ENCODE results near the gene DIDO1. TPM values are rescaled to one million over a fixed set of nuclear protein-coding genes. Genes with fewer than 3 reads are reported as not detected.

Gene DIDO1
- total and polyA plus RNA-seq, 2 donors (not counting 1 experiment from before 2014, with no cell fraction given), result 57.6 to 124 TPM

DNA sequence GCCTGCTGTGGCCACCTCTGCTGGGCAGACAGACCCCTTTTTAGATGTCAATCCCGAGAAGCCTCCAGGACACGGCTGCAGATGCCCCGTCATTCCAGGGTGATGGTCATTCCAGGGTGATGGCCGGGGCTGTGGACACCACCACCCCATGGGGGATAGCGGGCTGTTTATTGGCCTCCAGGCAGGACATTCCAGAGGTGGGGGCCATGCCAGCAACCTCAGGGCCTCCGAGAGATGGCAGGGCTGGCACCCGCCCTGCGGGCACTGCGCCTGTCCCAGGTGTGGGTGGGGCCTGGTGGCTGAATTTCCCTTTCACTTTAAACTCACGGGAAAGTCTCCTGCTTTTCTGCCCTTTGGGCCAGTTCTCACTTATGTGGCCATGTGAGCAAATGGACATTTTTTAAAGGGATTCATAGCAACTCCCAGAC, 94.9 kb downstream of the DIDO1 start:
- H3K27me3 ChIP-seq (replicated peaks in 1 of 4; ENCODE audit: control extremely low read depth in 1 of 4, control insufficient read depth in 3 of 4, insufficient read depth in 4 of 4, low read length in 3 of 4), result no peaks in the 10 kb centered on the region
- DNase-seq (no peak), ATAC-seq (ENCODE audit: low read depth) (no peak)
- H3K4me2 ChIP-seq (replicated peaks; ENCODE audit: low read depth, low read length, poor library complexity, severe bottlenecking), result peak overlapping the region; percentile 82
- POLR2A ChIA-PET, result interaction anchor here (0.5 kb wide), 1 partner anchor 9 kb away, joined by 3 read pairs; no protein-coding TSS in a partner anchor
- intact Hi-C loops (cut with micrococcal nuclease), result no loop called here
- no peaks in the 10 kb centered on the region for H4K20me1 ChIP-seq (ENCODE audit: control insufficient read depth, insufficient read depth, low read length, poor library complexity, severe bottlenecking)
- no peak overlapping the region for H3K4me3 ChIP-seq (ENCODE audit: control extremely low read depth in 1 of 5, extremely low read depth in 1 of 5, insufficient read depth in 1 of 5, low read depth in 2 of 5, low read length in 4 of 5)
- peaks cover 23 to 28% of the 10 kb centered on the region in 2 donors for H3K4me1 ChIP-seq (ENCODE audit: control insufficient read depth in 2 of 2, insufficient read depth in 2 of 2, low read length in 2 of 2)
- no peak overlapping the region for H3K9ac ChIP-seq (ENCODE audit: low read length)
- CTCF ChIA-PET, result interaction anchor here (0.8 to 1.9 kb wide), 4 partner anchors 8 to 37 kb away, joined by 3 to 10 read pairs (median 4); no protein-coding TSS in a partner anchor
- no peak for TF ChIP-seq EZH2 (IDR thresholded peaks at IDR 0.05; ENCODE audit: borderline replicate concordance, insufficient read depth, low read depth, low read length, poor library complexity, severe bottlenecking)
- no peak for TF ChIP-seq CTCF (IDR thresholded peaks at IDR 0.05)
- Mint-ChIP-seq H3K4me1 (peaks cover 24% of the 10 kb centered on the region), H3K9me3 (ENCODE audit: insufficient read depth) (no peaks in the 10 kb centered on the region), H3K27ac (peak overlapping the region; percentile 59), H3K27me3 (no peaks in the 10 kb centered on the region), H3K4me3 (peak overlapping the region; percentile 24)
- no peak overlapping the region for H2AFZ ChIP-seq (ENCODE audit: insufficient read depth, low read depth, low read length, poor library complexity, severe bottlenecking)
- H3K9me3 ChIP-seq (ENCODE audit: control extremely low read depth in 1 of 3, control insufficient read depth in 2 of 3, insufficient read depth in 1 of 3, low read length in 2 of 3), result no peaks in the 10 kb centered on the region
- H3K27ac ChIP-seq (ENCODE audit: low read length in 2 of 2), result no peak overlapping the region
- no peaks in the 10 kb centered on the region for H3K79me2 ChIP-seq (ENCODE audit: control insufficient read depth, insufficient read depth, low read length)
- H3K36me3 ChIP-seq (replicated peaks in 1 of 2; ENCODE audit: control extremely low read depth in 1 of 2, control insufficient read depth in 1 of 2, extremely low read depth in 1 of 2, insufficient read depth in 2 of 2, low read length in 1 of 2), result no peaks in the 10 kb centered on the region
- WGBS (ENCODE audit: insufficient coverage), result 93% methylated on average over 9 of the region's 10 CpGs

- no peaks in the 10 kb centered on the region for H4K20me1 ChIP-seq (ENCODE audit: control insufficient read depth, insufficient read depth, low read length, poor library complexity, severe bottlenecking)
- no peak overlapping the region for H3K9ac ChIP-seq (ENCODE audit: low read length)
- H3K9me3 Mint-ChIP-seq (ENCODE audit: insufficient read depth), result no peaks in the 10 kb centered on the region
- peak overlapping the region; percentile 82 for H3K4me2 ChIP-seq (replicated peaks; ENCODE audit: low read depth, low read length, poor library complexity, severe bottlenecking)
- H3K4me3 Mint-ChIP-seq, result no peak overlapping the region
- H2AFZ ChIP-seq (ENCODE audit: insufficient read depth, low read depth, low read length, poor library complexity, severe bottlenecking), result no peak overlapping the region
- no peak overlapping the region for H3K4me3 ChIP-seq (ENCODE audit: control extremely low read depth in 1 of 5, extremely low read depth in 1 of 5, insufficient read depth in 1 of 5, low read depth in 2 of 5, low read length in 4 of 5)
- H3K27me3 Mint-ChIP-seq, result no peaks in the 10 kb centered on the region
- no peaks in the 10 kb centered on the region for H3K27me3 ChIP-seq (replicated peaks in 1 of 4; ENCODE audit: control extremely low read depth in 1 of 4, control insufficient read depth in 3 of 4, insufficient read depth in 4 of 4, low read length in 3 of 4)
- no peaks in the 10 kb centered on the region for H3K36me3 ChIP-seq (replicated peaks in 1 of 2; ENCODE audit: control extremely low read depth in 1 of 2, control insufficient read depth in 1 of 2, extremely low read depth in 1 of 2, insufficient read depth in 2 of 2, low read length in 1 of 2)
- peak; percentile 16 for DNase-seq
- peaks cover 26% of the 10 kb centered on the region for H3K4me1 Mint-ChIP-seq
- no peaks in the 10 kb centered on the region for H3K9me3 ChIP-seq (ENCODE audit: control extremely low read depth in 1 of 3, control insufficient read depth in 2 of 3, insufficient read depth in 1 of 3, low read length in 2 of 3)
- no peaks in the 10 kb centered on the region for H3K79me2 ChIP-seq (ENCODE audit: control insufficient read depth, insufficient read depth, low read length)
- H3K4me1 ChIP-seq (ENCODE audit: control insufficient read depth in 2 of 2, insufficient read depth in 2 of 2, low read length in 2 of 2), result peaks cover 29 to 33% of the 10 kb centered on the region in 2 donors
- intact Hi-C loops (cut with micrococcal nuclease), result no loop called here
- CTCF ChIA-PET, result no interaction called here
- TF ChIP-seq CTCF (IDR thresholded peaks at IDR 0.05) (no peak), EZH2 (IDR thresholded peaks at IDR 0.05; ENCODE audit: borderline replicate concordance, insufficient read depth, low read depth, low read length, poor library complexity, severe bottlenecking) (no peak)
- no peak overlapping the region for H3K27ac ChIP-seq (ENCODE audit: low read length in 2 of 2)
- WGBS (ENCODE audit: insufficient coverage), result 94% methylated on average over 22 of the region's 22 CpGs
- ATAC-seq (ENCODE audit: low read depth), result no peak
- H3K27ac Mint-ChIP-seq, result no peak overlapping the region
- POLR2A ChIA-PET, result no interaction called here
These were observed 95.5 kb downstream of the DIDO1 start for GRCh38 chr20:62830821-62831220.

All from B cell (primary cell).